Parathyroid adenoma (tissue), 2 donors: Measurements from ENCODE around the gene AKR1C2.
"Not testable (repeated sequence)": the region's sequence is repeated elsewhere in the genome, so short reads cannot be mapped to it uniquely, and the experiment has no call there.

Experiments
- H2AFZ ChIP-seq: fragments of 300-600 bp; sonication (generic); one replicate; pipeline ENCODE4 v1.7.0; 2017; ENCODE audit warnings: antibody characterized with exemption, mild to moderate bottlenecking
- H3K27ac ChIP-seq: fragments of 300-600 bp; sonication (generic); one replicate; pipeline ENCODE4 v1.7.0; 2017
- H3K27me3 ChIP-seq: fragments of 300-600 bp; sonication (generic); one replicate; pipeline ENCODE4 v1.7.0; 2017; ENCODE audit warnings: low read length; ENCODE audit not compliant: control insufficient read depth, insufficient read depth
- H3K36me3 ChIP-seq: fragments of 300-600 bp; sonication (generic); one replicate; pipeline ENCODE4 v1.7.0; 2017; ENCODE audit warnings: low read length; ENCODE audit not compliant: control insufficient read depth, insufficient read depth
- H3K4me1 ChIP-seq: fragments of 300-600 bp; sonication (generic); one replicate; pipeline ENCODE4 v1.7.0; 2017; ENCODE audit warnings: control low read depth
- H3K4me2 ChIP-seq: fragments of 300-600 bp; sonication (generic); one replicate; pipeline ENCODE4 v1.7.0; 2017; ENCODE audit warnings: low read length
- H3K4me3 ChIP-seq: fragments of 300-600 bp; sonication (generic); one replicate; pipeline ENCODE4 v1.7.0; 2017; ENCODE audit warnings: low read depth, low read length
- H3K79me2 ChIP-seq: fragments of 300-600 bp; sonication (generic); one replicate; pipeline ENCODE4 v1.7.0; 2017; ENCODE audit warnings: control low read depth
- H3K9ac ChIP-seq: fragments of 300-600 bp; sonication (generic); one replicate; pipeline ENCODE4 v1.7.0; 2017; ENCODE audit warnings: mild to moderate bottlenecking
- H3K9me3 ChIP-seq: fragments of 300-600 bp; sonication (generic); one replicate; pipeline ENCODE4 v1.7.0; 2017; ENCODE audit warnings: low read length; ENCODE audit not compliant: control insufficient read depth
- TF ChIP-seq, protein P1 (sequence below): fragments of 300-600 bp; sonication (generic); IDR thresholded peaks from one replicate; pipeline ENCODE4 v1.7.0; 2017; ENCODE audit warnings: antibody characterized with exemption, mild to moderate bottlenecking
- donor health status: primary hyperparathyroidism.

Gene AKR1C2

DNA sequence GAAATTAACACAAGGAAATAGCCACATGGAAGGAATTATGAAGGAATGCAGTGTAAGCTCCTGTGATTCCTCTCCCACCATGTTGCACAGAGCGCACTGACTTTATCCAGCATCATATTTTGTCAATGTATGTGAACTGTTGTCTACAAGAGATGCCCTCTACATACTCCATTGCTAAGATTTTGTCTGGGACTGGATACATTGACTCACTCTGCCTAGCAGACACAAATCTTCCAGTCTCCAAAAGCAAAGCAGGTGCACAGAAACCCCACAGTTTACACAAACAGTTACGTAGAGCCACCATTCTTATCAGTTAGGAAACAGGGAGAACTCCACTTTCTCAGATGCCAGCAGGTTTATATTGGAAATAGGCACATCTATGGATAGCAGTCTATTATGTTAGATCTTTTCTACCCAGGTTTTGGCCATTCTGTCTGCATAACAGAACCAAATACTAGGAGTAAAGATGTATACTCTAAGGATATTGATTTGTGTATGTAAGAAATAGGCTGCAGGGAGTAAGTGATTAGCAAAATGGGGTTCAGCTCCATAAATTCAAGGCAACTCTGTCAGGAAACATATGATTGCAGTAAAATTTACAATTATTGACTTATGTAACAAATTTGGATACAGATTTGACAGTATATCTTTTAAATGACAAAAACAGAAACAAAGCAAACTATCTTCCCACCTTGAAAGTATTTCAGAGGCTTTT, 1.5 kb downstream of the AKR1C2 start:
- H3K4me1 ChIP-seq, result no peaks in the 10 kb centered on the region
- H3K4me2 ChIP-seq, result no peak overlapping the region
- H3K27ac ChIP-seq, result no peak overlapping the region
- H3K4me3 ChIP-seq, result no peak overlapping the region
- no peak overlapping the region for H2AFZ ChIP-seq
- no peak overlapping the region for H3K9ac ChIP-seq
- no peaks in the 10 kb centered on the region for H3K9me3 ChIP-seq
- TF ChIP-seq, protein P1, sequence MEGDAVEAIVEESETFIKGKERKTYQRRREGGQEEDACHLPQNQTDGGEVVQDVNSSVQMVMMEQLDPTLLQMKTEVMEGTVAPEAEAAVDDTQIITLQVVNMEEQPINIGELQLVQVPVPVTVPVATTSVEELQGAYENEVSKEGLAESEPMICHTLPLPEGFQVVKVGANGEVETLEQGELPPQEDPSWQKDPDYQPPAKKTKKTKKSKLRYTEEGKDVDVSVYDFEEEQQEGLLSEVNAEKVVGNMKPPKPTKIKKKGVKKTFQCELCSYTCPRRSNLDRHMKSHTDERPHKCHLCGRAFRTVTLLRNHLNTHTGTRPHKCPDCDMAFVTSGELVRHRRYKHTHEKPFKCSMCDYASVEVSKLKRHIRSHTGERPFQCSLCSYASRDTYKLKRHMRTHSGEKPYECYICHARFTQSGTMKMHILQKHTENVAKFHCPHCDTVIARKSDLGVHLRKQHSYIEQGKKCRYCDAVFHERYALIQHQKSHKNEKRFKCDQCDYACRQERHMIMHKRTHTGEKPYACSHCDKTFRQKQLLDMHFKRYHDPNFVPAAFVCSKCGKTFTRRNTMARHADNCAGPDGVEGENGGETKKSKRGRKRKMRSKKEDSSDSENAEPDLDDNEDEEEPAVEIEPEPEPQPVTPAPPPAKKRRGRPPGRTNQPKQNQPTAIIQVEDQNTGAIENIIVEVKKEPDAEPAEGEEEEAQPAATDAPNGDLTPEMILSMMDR, result no peak
- H3K79me2 ChIP-seq, result no peaks in the 10 kb centered on the region
- no peaks in the 10 kb centered on the region for H3K27me3 ChIP-seq
- no peaks in the 10 kb centered on the region for H3K36me3 ChIP-seq

DNA sequence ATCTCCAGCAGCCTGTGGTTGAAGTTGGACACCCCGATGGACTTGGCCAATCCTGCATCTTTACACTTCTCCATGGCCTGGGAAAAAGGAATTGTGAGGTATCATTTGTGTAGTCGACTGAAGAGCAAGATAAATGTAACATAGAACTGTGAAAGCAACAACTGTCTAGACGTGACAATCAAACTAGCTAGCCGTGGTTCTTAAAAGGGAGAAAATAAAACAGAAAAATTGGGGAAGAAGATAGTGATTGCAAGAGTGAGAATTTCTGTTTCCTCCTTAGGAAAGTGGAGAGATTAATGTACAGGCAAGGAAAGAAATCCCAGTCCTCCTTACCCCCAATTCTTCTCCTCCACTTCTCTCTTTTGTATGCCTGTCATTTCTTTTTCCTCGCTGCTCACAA, 5.0 kb downstream of the AKR1C2 start:
- no peaks in the 10 kb centered on the region for H3K9me3 ChIP-seq
- H3K36me3 ChIP-seq, result no peaks in the 10 kb centered on the region
- no peak overlapping the region for H3K27ac ChIP-seq
- no peaks in the 10 kb centered on the region for H3K79me2 ChIP-seq
- no peak overlapping the region for H3K4me2 ChIP-seq
- H3K4me3 ChIP-seq, result no peak overlapping the region
- H3K4me1 ChIP-seq, result no peaks in the 10 kb centered on the region
- H3K27me3 ChIP-seq, result no peaks in the 10 kb centered on the region
- TF ChIP-seq, protein P1, result no peak
- no peak overlapping the region for H3K9ac ChIP-seq
- no peak overlapping the region for H2AFZ ChIP-seq

DNA sequence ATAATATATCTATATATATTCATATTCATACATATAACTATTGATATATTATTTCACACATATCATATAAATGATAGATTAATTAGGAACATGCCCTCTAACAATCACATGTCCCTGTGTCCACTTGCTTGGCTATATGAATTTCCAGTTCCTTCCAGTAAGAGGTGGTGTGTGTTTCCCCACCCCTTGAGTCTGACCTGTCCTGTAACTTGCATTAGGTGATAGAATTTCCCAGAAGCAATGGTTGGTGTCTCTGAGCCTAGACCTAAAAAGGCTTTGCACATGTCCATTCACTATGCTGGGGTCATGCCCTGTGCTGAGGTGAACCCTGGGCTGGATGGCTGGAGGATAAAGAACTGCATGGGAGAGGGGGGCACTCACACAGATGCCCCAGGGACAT, 9.4 kb downstream of the AKR1C2 start:
- H3K27ac ChIP-seq, H3K4me3 ChIP-seq, H2AFZ ChIP-seq, H3K79me2 ChIP-seq, H3K36me3 ChIP-seq, H3K4me1 ChIP-seq, H3K9me3 ChIP-seq, H3K27me3 ChIP-seq, H3K9ac ChIP-seq, H3K4me2 ChIP-seq: not testable (repeated sequence)

DNA sequence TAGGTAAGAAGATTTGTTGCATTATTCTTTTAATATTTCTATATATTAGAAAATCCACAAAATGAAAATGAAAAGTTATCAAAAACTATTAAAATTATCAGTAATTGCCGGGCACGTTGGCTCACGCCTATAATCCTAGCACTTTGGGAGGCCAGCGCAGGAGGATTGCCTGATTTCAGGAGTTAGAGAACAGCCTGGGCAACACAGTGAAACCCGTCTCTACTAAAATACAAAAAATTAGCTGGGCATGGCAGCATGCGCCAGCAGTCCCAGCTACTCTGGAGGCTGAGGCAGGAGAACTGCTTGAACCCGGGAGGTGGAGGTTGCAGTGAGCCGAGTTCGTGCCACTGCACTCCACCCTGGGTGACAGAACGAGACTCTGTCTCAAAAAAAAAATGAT, 11.1 kb downstream of the AKR1C2 start:
- H3K36me3 ChIP-seq, H3K9me3 ChIP-seq, H3K4me3 ChIP-seq, H3K27me3 ChIP-seq, H2AFZ ChIP-seq, H3K4me1 ChIP-seq, H3K79me2 ChIP-seq, H3K27ac ChIP-seq, H3K4me2 ChIP-seq, H3K9ac ChIP-seq: not testable (repeated sequence)

DNA sequence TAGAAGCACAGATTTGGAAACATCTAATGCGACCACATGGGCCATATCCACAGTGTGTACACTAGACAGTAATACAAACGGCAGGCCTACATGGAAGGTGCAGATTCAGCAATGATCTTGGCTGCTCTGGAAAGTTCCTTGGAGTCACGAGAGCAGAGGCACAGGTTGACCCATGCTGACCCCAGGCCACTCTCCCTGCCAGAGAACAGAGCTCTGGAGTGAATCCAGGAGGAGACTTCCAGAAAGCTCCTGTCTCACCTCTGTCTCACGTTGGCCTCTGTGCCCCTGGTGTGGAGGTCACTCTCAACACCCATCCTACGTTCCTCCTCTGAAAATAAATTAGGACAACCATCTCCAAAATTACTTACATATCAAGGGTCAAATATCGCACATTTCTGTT, 12.2 kb downstream of the AKR1C2 start:
- H3K27me3 ChIP-seq, H3K36me3 ChIP-seq, H3K9ac ChIP-seq, H3K9me3 ChIP-seq, H3K79me2 ChIP-seq, H3K4me3 ChIP-seq, H3K27ac ChIP-seq, H2AFZ ChIP-seq, H3K4me2 ChIP-seq, H3K4me1 ChIP-seq: not testable (repeated sequence)

DNA sequence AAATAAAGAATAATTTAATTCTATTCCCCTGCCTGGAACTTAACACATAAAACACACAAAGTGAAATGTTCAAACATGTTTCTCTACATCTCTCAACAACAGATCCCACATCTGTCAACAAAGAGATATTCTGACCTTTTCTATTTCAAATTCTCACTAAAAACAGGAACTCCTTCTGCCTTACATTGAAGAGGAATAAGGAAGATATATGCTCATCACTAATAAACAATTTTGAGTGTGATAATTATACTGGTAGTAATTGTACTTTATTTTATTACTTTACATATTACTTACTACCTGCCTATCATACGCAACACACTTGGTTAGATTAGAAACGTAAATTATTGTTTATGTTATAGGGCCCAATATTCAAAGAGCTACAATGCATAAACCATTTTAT, 13.4 kb downstream of the AKR1C2 start:
- no peaks in the 10 kb centered on the region for H3K4me1 ChIP-seq
- H3K36me3 ChIP-seq, result no peaks in the 10 kb centered on the region
- H3K27me3 ChIP-seq, result no peaks in the 10 kb centered on the region
- no peaks in the 10 kb centered on the region for H3K79me2 ChIP-seq
- TF ChIP-seq, protein P1, result no peak
- H3K27ac ChIP-seq, result no peak overlapping the region
- no peak overlapping the region for H3K4me3 ChIP-seq
- no peaks in the 10 kb centered on the region for H3K9me3 ChIP-seq
- no peak overlapping the region for H3K9ac ChIP-seq
- H2AFZ ChIP-seq, result no peak overlapping the region
- H3K4me2 ChIP-seq, result no peak overlapping the region

DNA sequence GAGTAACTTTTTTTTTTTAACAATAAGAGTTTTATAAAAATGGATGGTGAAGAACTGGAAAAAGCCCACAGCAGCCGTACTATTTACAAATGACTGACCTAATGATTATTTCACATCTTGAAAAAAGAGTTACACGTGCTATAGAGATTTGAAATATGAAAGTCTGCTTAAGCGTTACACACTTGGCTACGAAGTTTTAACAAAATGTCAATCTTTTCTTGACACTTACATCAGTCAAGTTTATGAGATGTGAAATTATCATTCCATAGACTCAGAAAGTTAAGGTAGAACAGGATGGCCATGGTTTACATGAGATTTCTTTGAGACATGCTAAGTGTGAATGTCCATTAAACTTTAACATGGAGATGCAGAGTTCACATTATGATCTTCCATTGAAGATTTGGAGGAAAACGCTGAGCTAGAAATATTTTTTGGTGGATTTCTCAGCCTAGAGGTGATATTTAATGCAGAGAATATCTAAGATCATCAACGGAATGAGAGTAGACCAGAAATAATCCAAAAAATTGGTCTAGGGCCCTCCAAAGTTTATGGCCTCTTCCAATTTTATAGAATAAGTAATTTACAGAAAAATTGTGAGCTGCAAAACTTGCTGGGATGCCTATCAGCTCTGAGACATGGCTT, 15.5 kb downstream of the AKR1C2 start:
- not testable (repeated sequence) for H3K27ac ChIP-seq, H3K4me2 ChIP-seq, H3K4me3 ChIP-seq, H2AFZ ChIP-seq, H3K36me3 ChIP-seq, H3K9ac ChIP-seq, H3K4me1 ChIP-seq, H3K79me2 ChIP-seq, H3K27me3 ChIP-seq, H3K9me3 ChIP-seq
